Cortex of kidney (tissue), 1 donor: ENCODE results near the gene PFN1.

Source experiments
- DNase-seq: peaks from one replicate; lab custom pipeline; 2025; lab: John Stamatoyannopoulos, UW

PFN1 gene

GRCh38 chr17:4896332-4897197 lies 51.8 kb downstream of the PFN1 start:
- DNase-seq: no peak

DNA sequence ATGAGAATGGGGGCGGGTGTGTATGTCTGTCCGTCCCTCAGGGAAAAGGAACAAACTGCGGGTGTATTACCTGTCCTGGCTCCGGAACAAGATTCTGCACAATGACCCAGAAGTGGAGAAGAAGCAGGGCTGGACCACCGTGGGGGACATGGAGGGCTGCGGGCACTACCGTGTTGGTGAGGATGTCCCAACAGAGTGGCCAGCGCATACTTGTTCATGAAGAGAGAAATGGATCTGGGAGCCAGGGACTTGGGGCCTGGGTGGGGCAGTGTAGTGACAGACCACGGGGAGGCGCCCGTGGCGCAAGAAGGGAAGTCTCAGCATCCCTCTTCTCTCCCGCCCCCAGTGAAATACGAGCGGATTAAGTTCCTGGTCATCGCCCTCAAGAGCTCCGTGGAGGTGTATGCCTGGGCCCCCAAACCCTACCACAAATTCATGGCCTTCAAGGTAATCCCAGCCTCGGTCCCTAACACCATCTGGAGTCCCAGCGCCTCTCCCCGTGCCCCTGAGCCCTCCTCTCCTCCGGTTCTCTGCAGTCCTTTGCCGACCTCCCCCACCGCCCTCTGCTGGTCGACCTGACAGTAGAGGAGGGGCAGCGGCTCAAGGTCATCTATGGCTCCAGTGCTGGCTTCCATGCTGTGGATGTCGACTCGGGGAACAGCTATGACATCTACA lies 52.5 kb downstream of the PFN1 start:
- DNase-seq: no peak
